Ovary (tissue), 9 donors: Measurements from ENCODE around the gene NR3C2. TPM values are rescaled to one million over a fixed set of nuclear protein-coding genes. Genes with fewer than 3 reads are reported as not detected.

Source experiments
- DNase-seq, 5 donors: peaks; one replicate each; pipeline ENCODE4 v3.0.0-alpha.2; 2019 to 2020
- H3K27ac ChIP-seq, 2 donors: fragments of 200-600 bp; one replicate each; pipeline versions ENCODE4 v1.5.1 to v1.8.0; 2019 to 2022
- H3K27me3 ChIP-seq: fragments of 200-600 bp; one replicate; pipeline ENCODE4 v1.8.0; 2022
- H3K36me3 ChIP-seq: fragments of 200-600 bp; sonication (generic); one replicate; pipeline ENCODE4 v1.5.1; 2019
- H3K4me1 ChIP-seq: one replicate; pipeline ENCODE4 v1.8.1; 2013; ENCODE audit warnings: mild to moderate bottlenecking, moderate library complexity; ENCODE audit not compliant: insufficient read depth
- H3K4me3 ChIP-seq: fragments of 200-600 bp; sonication (generic); one replicate; pipeline ENCODE4 v1.5.1; 2017
- H3K9me3 ChIP-seq, 2 donors: fragments of 200-600 bp in 1 of 2; sonication (generic) in 1 of 2; one replicate each; pipeline versions ENCODE4 v1.5.1 to v1.8.1; 2013 to 2019; ENCODE audit warnings: mild to moderate bottlenecking in 1 of 2, moderate library complexity in 1 of 2
- CTCF ChIP-seq, 3 donors: fragments of 450-650 bp in 2 of 3; fragments of 200-600 bp in 1 of 3; IDR thresholded peaks; one replicate each; pipeline versions ENCODE4 v1.5.1 to v1.8.0; 2016 to 2022; ENCODE audit warnings: antibody characterized with exemption in 3 of 3, mild to moderate bottlenecking in 1 of 3
- EP300 ChIP-seq: sonication (generic); formaldehyde crosslinking; IDR thresholded peaks from one replicate; pipeline ENCODE4 v1.6.1; 2017; ENCODE audit warnings: antibody characterized with exemption
- POLR2A ChIP-seq: fragments of 450-650 bp; IDR thresholded peaks from one replicate; pipeline ENCODE4 v1.6.1; 2017; ENCODE audit warnings: antibody characterized with exemption, mild to moderate bottlenecking, moderate library complexity
- WGBS, 3 donors: extraction: QIAGEN DNeasy Blood & Tissue Kit in 1 of 3; methylation state at CpG; one replicate each; pipeline versions ENCODE4 v1.1.5 to v1.1.7; 2013 to 2017; 5-methylcytosine and 5-hydroxymethylcytosine counted together
- intact Hi-C, 4 donors: fragments of 100-400 bp; cut with DNase I; formaldehyde crosslinking; loops; one replicate each; pipeline versions ENCODE4 v1.11.0 to v1.15.1; 2022 to 2023
- polyA plus RNA-seq, 2 donors: library from polyadenylated mRNA; stranded (reverse); fragments of 200-250 nt in 1 of 2; fragments of 350-450 nt in 1 of 2; fragmentation: Illumina TruSeq in 1 of 2; extraction: RNeasy Lipid Tissue Mini Kit (QIAGEN cat#74804) in 1 of 2; gene quantifications; one replicate each; pipeline ENCODE4 v1.2.3, GENCODE V29; 2013 to 2014
- total RNA-seq, 7 donors: library from RNA; depleted of rRNA in 2 of 7; stranded (reverse); fragments of >200 nt in 2 of 7; fragmentation: NEBNext Ultra II Directional in 3 of 7; extraction: Animal tissue kit (Norgen Biotek cat#: 25700) in 3 of 7; gene quantifications; one replicate each; pipeline versions ENCODE4 v1.1.0 to v1.2.4, GENCODE V29; 2016 to 2023
- donor health status: DM: no; HTN: no; CAD: no; lungs with moderate emphysema.
- donor health status: DM: no; HTN: no; CAD: no.
- donor health status: Bipolar disorder and iron deficiency.
- donor health status: DM: yes; HTN: yes; CAD: no.
- donor health status: DM: no; HTN: no; CAD: no.
- donor health status: DM: yes; HTN: yes; CAD: no.

Gene NR3C2
- total and polyA plus RNA-seq, 9 donors: 6.8 to 37.5 (median 22.9) TPM

- no peak for DNase-seq
- H3K27ac ChIP-seq: no peak overlapping the region
- no peak for TF ChIP-seq EP300
- no peak for TF ChIP-seq CTCF (IDR thresholded peaks at IDR 0.05)
- no peak for TF ChIP-seq POLR2A
- H3K9me3 ChIP-seq: no peaks in the 10 kb centered on the region
- H3K27me3 ChIP-seq: no peaks in the 10 kb centered on the region
- H3K4me1 ChIP-seq: no peaks in the 10 kb centered on the region
- intact Hi-C loops: no loop called here
- H3K4me3 ChIP-seq: no peak overlapping the region
- no peaks in the 10 kb centered on the region for H3K36me3 ChIP-seq
- whole genome bisulfite sequencing, 3 donors: 88 to 92% (median 89%) methylated on average over 5 of the region's 5 CpGs
Observed at GRCh38 chr4:148239494-148239985, 202.7 kb downstream of the NR3C2 start.

- WGBS, 3 donors: 92 to 96% (median 92%) methylated on average over 4 of the region's 4 CpGs
Observed at GRCh38 chr4:148238811-148239493, 203.3 kb downstream of the NR3C2 start.

GRCh38 chr4:148238086-148238485, 204.1 kb downstream of the NR3C2 start:
- Histone ChIP-seq H3K36me3 (no peaks in the 10 kb centered on the region), H3K4me3 (no peak overlapping the region), H3K27ac (no peak overlapping the region), H3K4me1 (no peaks in the 10 kb centered on the region), H3K9me3 (no peaks in the 10 kb centered on the region), H3K27me3 (no peaks in the 10 kb centered on the region)
- WGBS, 3 donors: 23 to 37% (median 29%) methylated on average over 3 of the region's 3 CpGs
- no peak for TF ChIP-seq POLR2A
- TF ChIP-seq CTCF (IDR thresholded peaks at IDR 0.05): no peak
- no peak for TF ChIP-seq EP300
- intact Hi-C loops: no loop called here
- no peak for DNase-seq

More at GRCh38 chr4:148238811-148239493, 203.3 kb downstream of the NR3C2 start:
- no peak for TF ChIP-seq CTCF (IDR thresholded peaks at IDR 0.05)
- TF ChIP-seq EP300: no peak
- TF ChIP-seq POLR2A: no peak
- Histone ChIP-seq H3K4me3 (no peak overlapping the region), H3K9me3 (no peaks in the 10 kb centered on the region), H3K4me1 (no peaks in the 10 kb centered on the region), H3K36me3 (no peaks in the 10 kb centered on the region), H3K27me3 (no peaks in the 10 kb centered on the region), H3K27ac (no peak overlapping the region)
- intact Hi-C loops: no loop called here
- no peak for DNase-seq

GRCh38 chr4:148235809-148236208, 206.4 kb downstream of the NR3C2 start:
- no peak overlapping the region for H3K27ac ChIP-seq
- intact Hi-C loops: no loop called here
- TF ChIP-seq EP300 (no peak), CTCF (IDR thresholded peaks at IDR 0.05) (no peak), POLR2A (no peak)
- DNase-seq: no peak
- H3K27me3 ChIP-seq: no peaks in the 10 kb centered on the region
- no peak overlapping the region for H3K4me3 ChIP-seq
- 93 to 95% (median 95%) methylated on average over 3 of the region's 3 CpGs for WGBS, 3 donors
- H3K4me1 ChIP-seq: no peaks in the 10 kb centered on the region
- H3K36me3 ChIP-seq: no peaks in the 10 kb centered on the region
- H3K9me3 ChIP-seq: no peaks in the 10 kb centered on the region
